HL-60 (cell line): Measurements from ENCODE around the gene POMT2.

Experiments used
- GABPA ChIP-seq: IDR thresholded peaks from 2 replicates; pipeline ENCODE4 v1.6.1; 2012; ENCODE audit warnings: low read depth
- POLR2AphosphoS5 ChIP-seq: IDR thresholded peaks from 2 replicates; pipeline ENCODE4 v1.6.1; 2012; ENCODE audit warnings: low read depth
- SPI1 ChIP-seq: IDR thresholded peaks from 2 replicates; pipeline ENCODE4 v1.6.1; 2012; ENCODE audit warnings: low read depth, mild to moderate bottlenecking, borderline replicate concordance
- TF ChIP-seq, protein P1 (sequence below): IDR thresholded peaks from one replicate; pipeline ENCODE4 v1.5.1; 2011; ENCODE audit warnings: low read length, control low read depth, inconsistent platforms; ENCODE audit not compliant: insufficient read depth
- TF ChIP-seq, protein P2 (sequence below): IDR thresholded peaks from 2 replicates; pipeline ENCODE4 v1.6.1; 2012; ENCODE audit warnings: low read depth; ENCODE audit not compliant: insufficient replicate concordance

DNA sequence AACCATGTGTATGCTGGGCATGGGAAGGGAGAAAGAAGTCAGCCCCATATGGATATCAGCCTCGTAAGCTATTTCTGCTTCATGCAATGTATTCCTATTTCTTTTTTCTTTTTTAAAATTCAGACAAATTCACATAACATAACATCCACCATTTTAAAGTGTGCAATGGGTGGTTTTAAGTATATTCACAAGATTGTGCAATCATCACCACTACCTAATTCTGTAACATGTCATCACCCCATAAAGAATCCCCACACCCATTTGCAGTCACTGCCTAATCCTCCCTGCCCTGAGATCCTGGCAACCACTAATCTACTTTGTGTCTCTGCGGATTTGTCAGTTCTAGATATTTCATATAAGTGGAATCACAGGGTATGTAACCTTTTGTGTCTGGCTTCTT lies 9.5 kb downstream of the POMT2 start:
- TF ChIP-seq, protein P1, sequence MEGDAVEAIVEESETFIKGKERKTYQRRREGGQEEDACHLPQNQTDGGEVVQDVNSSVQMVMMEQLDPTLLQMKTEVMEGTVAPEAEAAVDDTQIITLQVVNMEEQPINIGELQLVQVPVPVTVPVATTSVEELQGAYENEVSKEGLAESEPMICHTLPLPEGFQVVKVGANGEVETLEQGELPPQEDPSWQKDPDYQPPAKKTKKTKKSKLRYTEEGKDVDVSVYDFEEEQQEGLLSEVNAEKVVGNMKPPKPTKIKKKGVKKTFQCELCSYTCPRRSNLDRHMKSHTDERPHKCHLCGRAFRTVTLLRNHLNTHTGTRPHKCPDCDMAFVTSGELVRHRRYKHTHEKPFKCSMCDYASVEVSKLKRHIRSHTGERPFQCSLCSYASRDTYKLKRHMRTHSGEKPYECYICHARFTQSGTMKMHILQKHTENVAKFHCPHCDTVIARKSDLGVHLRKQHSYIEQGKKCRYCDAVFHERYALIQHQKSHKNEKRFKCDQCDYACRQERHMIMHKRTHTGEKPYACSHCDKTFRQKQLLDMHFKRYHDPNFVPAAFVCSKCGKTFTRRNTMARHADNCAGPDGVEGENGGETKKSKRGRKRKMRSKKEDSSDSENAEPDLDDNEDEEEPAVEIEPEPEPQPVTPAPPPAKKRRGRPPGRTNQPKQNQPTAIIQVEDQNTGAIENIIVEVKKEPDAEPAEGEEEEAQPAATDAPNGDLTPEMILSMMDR = no peak
- TF ChIP-seq POLR2AphosphoS5 (no peak), SPI1 (no peak), GABPA (no peak)
- TF ChIP-seq, protein P2, sequence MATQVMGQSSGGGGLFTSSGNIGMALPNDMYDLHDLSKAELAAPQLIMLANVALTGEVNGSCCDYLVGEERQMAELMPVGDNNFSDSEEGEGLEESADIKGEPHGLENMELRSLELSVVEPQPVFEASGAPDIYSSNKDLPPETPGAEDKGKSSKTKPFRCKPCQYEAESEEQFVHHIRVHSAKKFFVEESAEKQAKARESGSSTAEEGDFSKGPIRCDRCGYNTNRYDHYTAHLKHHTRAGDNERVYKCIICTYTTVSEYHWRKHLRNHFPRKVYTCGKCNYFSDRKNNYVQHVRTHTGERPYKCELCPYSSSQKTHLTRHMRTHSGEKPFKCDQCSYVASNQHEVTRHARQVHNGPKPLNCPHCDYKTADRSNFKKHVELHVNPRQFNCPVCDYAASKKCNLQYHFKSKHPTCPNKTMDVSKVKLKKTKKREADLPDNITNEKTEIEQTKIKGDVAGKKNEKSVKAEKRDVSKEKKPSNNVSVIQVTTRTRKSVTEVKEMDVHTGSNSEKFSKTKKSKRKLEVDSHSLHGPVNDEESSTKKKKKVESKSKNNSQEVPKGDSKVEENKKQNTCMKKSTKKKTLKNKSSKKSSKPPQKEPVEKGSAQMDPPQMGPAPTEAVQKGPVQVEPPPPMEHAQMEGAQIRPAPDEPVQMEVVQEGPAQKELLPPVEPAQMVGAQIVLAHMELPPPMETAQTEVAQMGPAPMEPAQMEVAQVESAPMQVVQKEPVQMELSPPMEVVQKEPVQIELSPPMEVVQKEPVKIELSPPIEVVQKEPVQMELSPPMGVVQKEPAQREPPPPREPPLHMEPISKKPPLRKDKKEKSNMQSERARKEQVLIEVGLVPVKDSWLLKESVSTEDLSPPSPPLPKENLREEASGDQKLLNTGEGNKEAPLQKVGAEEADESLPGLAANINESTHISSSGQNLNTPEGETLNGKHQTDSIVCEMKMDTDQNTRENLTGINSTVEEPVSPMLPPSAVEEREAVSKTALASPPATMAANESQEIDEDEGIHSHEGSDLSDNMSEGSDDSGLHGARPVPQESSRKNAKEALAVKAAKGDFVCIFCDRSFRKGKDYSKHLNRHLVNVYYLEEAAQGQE = no peak
